HepG2 (cell line): ENCODE measurements around the gene SCYGR8. TPM values are rescaled to one million over a fixed set of nuclear protein-coding genes. Genes with fewer than 3 reads are reported as not detected.

ENCODE experiments used
- ATAC-seq: fragments of 200-7000 bp; cut with Tn5 transposase; 3 replicates; pipeline ENCODE4 v1.9.1; 2020; ENCODE audit warnings: mild to moderate bottlenecking, moderate library complexity
- BruUV-seq: library from RNA; stranded (reverse); fragments of 400-500 nt; replicated peaks from 2 replicates; lab custom pipeline; 2021; lab: Mats Ljungman, UMichigan
- CTCF ChIA-PET: fragments of 300-600 bp; formaldehyde crosslinking; extraction: SDS; loops from one replicate; lab custom pipeline; 2021; ENCODE audit warnings: low total read pairs, inconsistent platforms, low intra/inter-chr PET ratio; lab: Yijun Ruan, JAX
- POLR2A ChIA-PET: fragments of 350-600 bp; sonication (Branson Sonifier 250); formaldehyde crosslinking; loops from one replicate; lab custom pipeline; 2020; ENCODE audit warnings: antibody characterized with exemption, inconsistent platforms; lab: Yijun Ruan, JAX
- DNase-seq: peaks from one replicate; pipeline ENCODE4 v3.0.0-alpha.2; 2015; ENCODE audit warnings: low spot score
- FAIRE-seq: peaks from 3 replicates; lab custom pipeline; 2011; peaks lifted over from hg19 to GRCh38; lab: Jason Lieb, UNC
- H2AFZ ChIP-seq: one replicate; pipeline ENCODE4 v1.6.1; 2011; ENCODE audit warnings: low read length, inconsistent platforms
- H3K27ac ChIP-seq: fragments of 300-600 bp; 3 replicates; pipeline ENCODE4 v1.8.0; 2011; ENCODE audit warnings: mixed run types, mild to moderate bottlenecking, mixed read lengths, low read length, inconsistent platforms; ENCODE audit not compliant: insufficient read depth; ENCODE audit errors: extremely low read length
- H3K27me3 ChIP-seq, 2 experiments: fragments of 200-600 bp in 1 of 2; 2 replicates in 1 of 2; 3 replicates in 1 of 2; pipeline versions ENCODE4 v1.6.0 to v1.8.0; 2011; ENCODE audit warnings: low read length in 2 of 2, mild to moderate bottlenecking in 2 of 2, moderate library complexity in 2 of 2, inconsistent platforms in 1 of 2; ENCODE audit not compliant: insufficient read depth in 2 of 2, control insufficient read depth in 1 of 2
- H3K36me3 ChIP-seq, 2 experiments: fragments of 200-600 bp in 1 of 2; replicated peaks in 1 of 2; 2 replicates in 1 of 2; 3 replicates in 1 of 2; pipeline versions ENCODE4 v1.5.1 to v1.8.0; 2011; ENCODE audit warnings: low read length in 2 of 2, inconsistent platforms in 1 of 2; ENCODE audit not compliant: insufficient read depth in 2 of 2, control insufficient read depth in 1 of 2
- H3K4me1 ChIP-seq: 2 replicates; pipeline ENCODE4 v1.5.1; 2012; ENCODE audit warnings: low read length, inconsistent platforms; ENCODE audit not compliant: insufficient read depth
- H3K4me2 ChIP-seq: 2 replicates; pipeline ENCODE4 v1.6.0; 2011; ENCODE audit warnings: low read depth, low read length, inconsistent platforms
- H3K4me3 ChIP-seq, 3 experiments: fragments of 200-600 bp in 1 of 3; sonication (generic), shearing (Covaris generic) in 1 of 3; replicated peaks in 1 of 3; 2 replicates each; pipeline ENCODE4 v1.5.1; 2011 to 2016; ENCODE audit warnings: low read length in 3 of 3, inconsistent platforms in 2 of 3, low read depth in 2 of 3, mild to moderate bottlenecking in 2 of 3, control low read depth in 1 of 3, mixed read lengths in 1 of 3; ENCODE audit not compliant: insufficient read depth in 1 of 3
- H3K79me2 ChIP-seq: one replicate; pipeline ENCODE4 v1.6.1; 2011; ENCODE audit warnings: low read length, inconsistent platforms; ENCODE audit not compliant: insufficient read depth
- H3K9ac ChIP-seq: 2 replicates; pipeline ENCODE4 v1.6.0; 2011; ENCODE audit warnings: mild to moderate bottlenecking, low read depth, low read length, inconsistent platforms; ENCODE audit not compliant: insufficient read depth
- H3K9me3 ChIP-seq: 2 replicates; pipeline ENCODE4 v1.5.1; 2012; ENCODE audit warnings: mild to moderate bottlenecking, low read length
- H4K20me1 ChIP-seq: 2 replicates; pipeline ENCODE4 v1.6.0; 2011; ENCODE audit warnings: inconsistent platforms, mild to moderate bottlenecking, low read length, moderate library complexity; ENCODE audit not compliant: insufficient read depth
- PITX1 ChIP-seq: sonication (generic); formaldehyde crosslinking; IDR thresholded peaks from 2 replicates; pipeline ENCODE4 v1.5.1; 2020; ENCODE audit warnings: mild to moderate bottlenecking, missing genetic modification reagents
- SAP130 ChIP-seq: IDR thresholded peaks from 2 replicates; pipeline ENCODE4 v1.6.1; 2016; ENCODE audit warnings: low read depth
- ZBTB34 ChIP-seq: sonication (generic); formaldehyde crosslinking; IDR thresholded peaks from 2 replicates; pipeline ENCODE4 v1.8.0; 2022; ENCODE audit warnings: mild to moderate bottlenecking, missing genetic modification reagents
- ZKSCAN8 ChIP-seq: IDR thresholded peaks from 2 replicates; pipeline ENCODE4 v1.6.1; 2016; ENCODE audit warnings: borderline replicate concordance, missing genetic modification reagents, missing compliant biosample characterization
- ZMYM3 ChIP-seq: sonication (generic); formaldehyde crosslinking; IDR thresholded peaks from 2 replicates; pipeline ENCODE4 v1.5.1; 2020; ENCODE audit warnings: mild to moderate bottlenecking, missing genetic modification reagents
- WGBS: methylation state at CpG from one replicate; pipeline ENCODE4 v1.1.6; 2017; ENCODE audit warnings: low lambda C conversion rate; 5-methylcytosine and 5-hydroxymethylcytosine counted together
- in situ Hi-C: cut with HindIII; loops from 2 replicates; pipeline ENCODE4 v1.10.0; 2017; ENCODE audit warnings: low pct_unique_long_range_greater_than_20kb; ENCODE audit not compliant: extremely low pct_ligation_motif_present
- intact Hi-C: fragments of 100-400 bp; cut with micrococcal nuclease; formaldehyde crosslinking; loops from one replicate; pipeline ENCODE4 v1.10.0; 2022; ENCODE audit not compliant: unreplicated experiment
- polyA plus RNA-seq, 8 experiments: library from polyadenylated mRNA; depleted of rRNA in 3 of 8; stranded (reverse) in 7 of 8; unstranded in 1 of 8; fragments of >200 nt; fragmentation: Illumina TruSeq in 4 of 8; extraction: Trizol in 4 of 8; gene quantifications; 2 replicates each; pipeline versions ENCODE4 v1.2.1 to v1.2.3, GENCODE V29; 2011 to 2016; ENCODE audit warnings: low read depth in 4 of 8, missing spikeins in 1 of 8, mixed read lengths in 1 of 8; ENCODE audit not compliant: insufficient read depth in 1 of 8
- total RNA-seq, 5 experiments: library from RNA; depleted of rRNA; stranded (reverse); fragments of >200 nt; fragmentation: Illumina TruSeq; extraction: Trizol; gene quantifications; 2 replicates each; pipeline ENCODE4 v1.2.3, GENCODE V29; 2016; ENCODE audit warnings: low read depth in 1 of 5
- TF ChIP-seq, protein P1 (sequence below): IDR thresholded peaks from 2 replicates; pipeline ENCODE4 v1.4.0; 2020; ENCODE audit warnings: mild to moderate bottlenecking, missing genetic modification reagents
- TF ChIP-seq, protein P2 (sequence below): sonication (generic); formaldehyde crosslinking; IDR thresholded peaks from 2 replicates; pipeline ENCODE4 v1.5.0; 2020; ENCODE audit warnings: missing genetic modification reagents, mild to moderate bottlenecking, borderline replicate concordance

The SCYGR8 gene
- total and polyA plus RNA-seq, 2 of the 13 experiments (the other 11 are each of a cell fraction or from before 2014, with no cell fraction given) = not detected

GRCh38 chr2:227722821-227723220, 22.9 kb upstream of the SCYGR8 start (continued):
- TF ChIP-seq, protein P1, sequence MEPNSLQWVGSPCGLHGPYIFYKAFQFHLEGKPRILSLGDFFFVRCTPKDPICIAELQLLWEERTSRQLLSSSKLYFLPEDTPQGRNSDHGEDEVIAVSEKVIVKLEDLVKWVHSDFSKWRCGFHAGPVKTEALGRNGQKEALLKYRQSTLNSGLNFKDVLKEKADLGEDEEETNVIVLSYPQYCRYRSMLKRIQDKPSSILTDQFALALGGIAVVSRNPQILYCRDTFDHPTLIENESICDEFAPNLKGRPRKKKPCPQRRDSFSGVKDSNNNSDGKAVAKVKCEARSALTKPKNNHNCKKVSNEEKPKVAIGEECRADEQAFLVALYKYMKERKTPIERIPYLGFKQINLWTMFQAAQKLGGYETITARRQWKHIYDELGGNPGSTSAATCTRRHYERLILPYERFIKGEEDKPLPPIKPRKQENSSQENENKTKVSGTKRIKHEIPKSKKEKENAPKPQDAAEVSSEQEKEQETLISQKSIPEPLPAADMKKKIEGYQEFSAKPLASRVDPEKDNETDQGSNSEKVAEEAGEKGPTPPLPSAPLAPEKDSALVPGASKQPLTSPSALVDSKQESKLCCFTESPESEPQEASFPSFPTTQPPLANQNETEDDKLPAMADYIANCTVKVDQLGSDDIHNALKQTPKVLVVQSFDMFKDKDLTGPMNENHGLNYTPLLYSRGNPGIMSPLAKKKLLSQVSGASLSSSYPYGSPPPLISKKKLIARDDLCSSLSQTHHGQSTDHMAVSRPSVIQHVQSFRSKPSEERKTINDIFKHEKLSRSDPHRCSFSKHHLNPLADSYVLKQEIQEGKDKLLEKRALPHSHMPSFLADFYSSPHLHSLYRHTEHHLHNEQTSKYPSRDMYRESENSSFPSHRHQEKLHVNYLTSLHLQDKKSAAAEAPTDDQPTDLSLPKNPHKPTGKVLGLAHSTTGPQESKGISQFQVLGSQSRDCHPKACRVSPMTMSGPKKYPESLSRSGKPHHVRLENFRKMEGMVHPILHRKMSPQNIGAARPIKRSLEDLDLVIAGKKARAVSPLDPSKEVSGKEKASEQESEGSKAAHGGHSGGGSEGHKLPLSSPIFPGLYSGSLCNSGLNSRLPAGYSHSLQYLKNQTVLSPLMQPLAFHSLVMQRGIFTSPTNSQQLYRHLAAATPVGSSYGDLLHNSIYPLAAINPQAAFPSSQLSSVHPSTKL (CRISPR knock-in tag) = peak; percentile 57; the same call in 1 of the 2 replicates
- TF ChIP-seq PITX1 (CRISPR knock-in tag) (peak; percentile 89), SAP130 (peak; percentile 50; the same call in 1 of the 2 replicates), ZBTB34 (CRISPR knock-in tag) (0 out of 2 replicates have a peak, but pooled peaks have one; percentile 43), ZMYM3 (CRISPR knock-in tag) (peak; percentile 31; the same call in 1 of the 2 replicates)

- no peaks in the 10 kb centered on the region for H3K79me2 ChIP-seq
- H3K36me3 ChIP-seq = no peaks in the 10 kb centered on the region
- H3K27me3 ChIP-seq = no peaks in the 10 kb centered on the region
- no peaks in the 10 kb centered on the region for H4K20me1 ChIP-seq
- FAIRE-seq = no peak
- no peak within 1 kb of the TSS for H3K9ac ChIP-seq
- TF ChIP-seq ZKSCAN8 (CRISPR knock-in tag) = no peak
- TF ChIP-seq, protein P2, sequence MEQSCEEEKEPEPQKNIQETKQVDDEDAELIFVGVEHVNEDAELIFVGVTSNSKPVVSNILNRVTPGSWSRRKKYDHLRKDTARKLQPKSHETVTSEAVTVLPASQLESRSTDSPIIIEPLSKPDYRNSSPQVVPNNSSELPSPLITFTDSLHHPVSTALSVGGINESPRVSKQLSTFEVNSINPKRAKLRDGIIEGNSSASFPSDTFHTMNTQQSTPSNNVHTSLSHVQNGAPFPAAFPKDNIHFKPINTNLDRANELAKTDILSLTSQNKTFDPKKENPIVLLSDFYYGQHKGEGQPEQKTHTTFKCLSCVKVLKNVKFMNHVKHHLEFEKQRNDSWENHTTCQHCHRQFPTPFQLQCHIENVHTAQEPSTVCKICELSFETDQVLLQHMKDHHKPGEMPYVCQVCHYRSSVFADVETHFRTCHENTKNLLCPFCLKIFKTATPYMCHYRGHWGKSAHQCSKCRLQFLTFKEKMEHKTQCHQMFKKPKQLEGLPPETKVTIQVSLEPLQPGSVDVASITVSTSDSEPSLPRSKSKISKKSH (CRISPR knock-in tag) = 0 out of 2 replicates have a peak, but pooled peaks have one; percentile 32
- TF ChIP-seq, all 625 proteins: peak for 1
- WGBS = 66% methylated on average over 6 of the region's 15 CpGs
- Histone ChIP-seq H3K4me3 (no peak within 1 kb of the TSS), H3K4me1 (peaks cover 24% of the 10 kb centered on the region), H3K4me2 (no peak within 1 kb of the TSS), H3K9me3 (no peaks in the 10 kb centered on the region), H3K27ac (no peak within 1 kb of the TSS), H2AFZ (no peak within 1 kb of the TSS)
- DNase-seq (no peak), ATAC-seq (no peak)
- intact Hi-C loops (no loop called here), in situ Hi-C loops (no loop called here)
- ChIA-PET CTCF (no interaction called here), POLR2A (no interaction called here)
- no TSS peak for BruUV-seq
Observed at GRCh38 chr2:227724394-227725039, 21.2 kb upstream of the SCYGR8 start, which contains the start of gene SCYGR6. SCYGR6 (minus strand) TSS chr2:227724757; CDS start chr2:227724757, 0 bp downstream.
